H9 (cell line): ENCODE data around the gene CHPF2. TPM values are rescaled to one million over a fixed set of nuclear protein-coding genes. Genes with fewer than 3 reads are reported as not detected.

Source experiments
- DNase-seq: peaks from one replicate; pipeline ENCODE4 v3.0.0-alpha.2; 2017
- H2AFZ ChIP-seq: one replicate; pipeline ENCODE4 v1.6.1; 2013; ENCODE audit warnings: mild to moderate bottlenecking, low read length, control low read depth, moderate library complexity
- H2AK5ac ChIP-seq: 2 replicates; pipeline ENCODE4 v1.6.1; 2013; ENCODE audit warnings: low read length, control low read depth, mixed read lengths; ENCODE audit not compliant: insufficient read length
- H2BK120ac ChIP-seq: one replicate; pipeline ENCODE4 v1.6.1; 2013; ENCODE audit warnings: low read depth, mild to moderate bottlenecking, low read length, control low read depth, inconsistent platforms; ENCODE audit not compliant: poor library complexity, severe bottlenecking
- H2BK12ac ChIP-seq: 2 replicates; pipeline ENCODE4 v1.6.1; 2013; ENCODE audit warnings: low read length, control low read depth, mixed read lengths, low read depth; ENCODE audit not compliant: insufficient read length
- H2BK15ac ChIP-seq: 2 replicates; pipeline ENCODE4 v1.6.1; 2013; ENCODE audit warnings: low read depth, low read length, control low read depth
- H2BK20ac ChIP-seq: one replicate; pipeline ENCODE4 v1.6.1; 2013; ENCODE audit warnings: low read depth, mild to moderate bottlenecking, low read length, control low read depth, inconsistent platforms; ENCODE audit not compliant: poor library complexity, severe bottlenecking
- H2BK5ac ChIP-seq: 2 replicates; pipeline ENCODE4 v1.6.1; 2013; ENCODE audit warnings: low read length, control low read depth, mixed read lengths; ENCODE audit not compliant: insufficient read length
- H3K14ac ChIP-seq: 2 replicates; pipeline ENCODE4 v1.6.1; 2013; ENCODE audit warnings: low read length, control low read depth; ENCODE audit not compliant: insufficient read depth
- H3K18ac ChIP-seq: 2 replicates; pipeline ENCODE4 v1.6.1; 2013; ENCODE audit warnings: low read depth, mild to moderate bottlenecking, mixed read lengths, low read length, control low read depth; ENCODE audit not compliant: insufficient read length
- H3K23ac ChIP-seq: 2 replicates; pipeline ENCODE4 v1.6.1; 2013; ENCODE audit warnings: low read length, control low read depth, mixed read lengths, low read depth; ENCODE audit not compliant: insufficient read length
- H3K23me2 ChIP-seq: 2 replicates; pipeline ENCODE4 v1.6.1; 2013; ENCODE audit warnings: low read depth, mild to moderate bottlenecking, mixed read lengths, low read length, control low read depth; ENCODE audit not compliant: insufficient read length, poor library complexity, severe bottlenecking
- H3K27ac ChIP-seq: 2 replicates; pipeline ENCODE4 v1.5.1; 2013; ENCODE audit warnings: low read length, control low read depth, mixed read lengths, low read depth; ENCODE audit not compliant: insufficient read length
- H3K27me3 ChIP-seq: 2 replicates; pipeline ENCODE4 v1.6.1; 2013; ENCODE audit warnings: low read length, control low read depth, inconsistent platforms; ENCODE audit not compliant: insufficient read depth
- H3K4ac ChIP-seq: 2 replicates; pipeline ENCODE4 v1.6.1; 2013; ENCODE audit warnings: low read depth, mild to moderate bottlenecking, control low read depth, inconsistent platforms, low read length, moderate library complexity
- H3K4me1 ChIP-seq: 2 replicates; pipeline ENCODE4 v1.6.1; 2013; ENCODE audit warnings: low read length, control low read depth, inconsistent platforms; ENCODE audit not compliant: insufficient read depth
- H3K4me2 ChIP-seq: 2 replicates; pipeline ENCODE4 v1.6.1; 2013; ENCODE audit warnings: low read length, control low read depth, mixed read lengths; ENCODE audit not compliant: insufficient read length, insufficient read depth
- H3K56ac ChIP-seq: 2 replicates; pipeline ENCODE4 v1.6.1; 2013; ENCODE audit warnings: low read depth, mild to moderate bottlenecking, mixed read lengths, low read length, control low read depth; ENCODE audit not compliant: insufficient read length
- H3K79me1 ChIP-seq: 2 replicates; pipeline ENCODE4 v1.6.1; 2013; ENCODE audit warnings: low read depth, mild to moderate bottlenecking, moderate library complexity, low read length, control low read depth, inconsistent platforms; ENCODE audit not compliant: insufficient read depth, poor library complexity, severe bottlenecking
- H3K79me2 ChIP-seq: 2 replicates; pipeline ENCODE4 v1.6.1; 2013; ENCODE audit warnings: low read length, control low read depth, inconsistent platforms; ENCODE audit not compliant: insufficient read depth
- H3K9ac ChIP-seq: 2 replicates; pipeline ENCODE4 v1.6.1; 2013; ENCODE audit warnings: low read length, control low read depth, mixed read lengths; ENCODE audit not compliant: insufficient read length; ENCODE audit errors: extremely low read depth
- H3K9me3 ChIP-seq: one replicate; pipeline ENCODE4 v1.6.1; 2013; ENCODE audit warnings: low read depth, low read length, inconsistent platforms; ENCODE audit not compliant: control insufficient read depth
- H3T11ph ChIP-seq: one replicate; pipeline ENCODE4 v1.6.1; 2013; ENCODE audit warnings: mild to moderate bottlenecking, low read length, control low read depth, inconsistent platforms
- H4K20me1 ChIP-seq: one replicate; pipeline ENCODE4 v1.6.1; 2013; ENCODE audit not compliant: control insufficient read depth, insufficient read length, insufficient read depth
- H4K5ac ChIP-seq: 2 replicates; pipeline ENCODE4 v1.6.1; 2013; ENCODE audit warnings: low read depth, mild to moderate bottlenecking, mixed read lengths, low read length, control low read depth; ENCODE audit not compliant: insufficient read length
- H4K8ac ChIP-seq: replicated peaks from 2 replicates; pipeline ENCODE4 v1.6.1; 2013; ENCODE audit warnings: low read length, control low read depth, mixed read lengths, low read depth; ENCODE audit not compliant: insufficient read length
- H4K91ac ChIP-seq: 2 replicates; pipeline ENCODE4 v1.6.1; 2013; ENCODE audit warnings: low read depth, mild to moderate bottlenecking, moderate library complexity, mixed read lengths, low read length, control low read depth; ENCODE audit not compliant: insufficient read length
- H3K27ac Mint-ChIP-seq, 3 experiments: 2 replicates in 2 of 3; 3 replicates in 1 of 3; pipeline ENCODE4 v1.8.0; 2020 to 2021; ENCODE audit warnings: mixed read lengths in 3 of 3, mild to moderate bottlenecking in 1 of 3, moderate library complexity in 1 of 3
- H3K27me3 Mint-ChIP-seq: 2 replicates; pipeline ENCODE4 v1.8.0; 2021; ENCODE audit warnings: low read depth, mild to moderate bottlenecking, moderate library complexity, mixed read lengths
- H3K36me3 Mint-ChIP-seq, 3 experiments: 2 replicates in 2 of 3; 3 replicates in 1 of 3; pipeline ENCODE4 v1.8.0; 2020 to 2021; ENCODE audit warnings: low read depth in 3 of 3, mixed read lengths in 3 of 3; ENCODE audit not compliant: insufficient read depth in 1 of 3
- H3K4me1 Mint-ChIP-seq, 2 experiments: 2 replicates each; pipeline ENCODE4 v1.8.0; 2020; ENCODE audit warnings: mixed read lengths in 2 of 2
- H3K4me3 Mint-ChIP-seq, 2 experiments: 2 replicates in 1 of 2; 3 replicates in 1 of 2; pipeline ENCODE4 v1.8.0; 2020 to 2021; ENCODE audit warnings: mild to moderate bottlenecking in 2 of 2, mixed read lengths in 2 of 2, moderate library complexity in 1 of 2
- H3K9me3 Mint-ChIP-seq, 2 experiments: 2 replicates in 1 of 2; 3 replicates in 1 of 2; pipeline ENCODE4 v1.8.0; 2020; ENCODE audit warnings: mild to moderate bottlenecking in 2 of 2, mixed read lengths in 2 of 2, moderate library complexity in 1 of 2
- CTCF ChIP-seq: fragments of 200-600 bp; sonication (generic); conservative IDR thresholded peaks from 3 replicates; pipeline ENCODE4 v1.8.0; 2021; ENCODE audit warnings: antibody characterized with exemption, mild to moderate bottlenecking
- WGBS: extraction: QIAGEN DNeasy Blood & Tissue Kit; methylation state at CpG from one replicate; pipeline ENCODE4 v1.1.7; 2013; ENCODE audit warnings: missing lambda C conversion rate, low lambda C conversion rate, mixed read lengths; ENCODE audit not compliant: insufficient read length; ENCODE audit errors: extremely low coverage; 5-methylcytosine and 5-hydroxymethylcytosine counted together
- total RNA-seq: library from RNA; stranded (reverse); gene quantifications from 2 replicates; pipeline ENCODE4 v1.2.1, GENCODE V29; 2021

The CHPF2 gene
- total RNA-seq, 1 experiment from 2014 or later, result 25.7 TPM

- H3K4me2 ChIP-seq, result peak overlapping the region; percentile 71
- peaks cover 22% of the 10 kb centered on the region for H3K23me2 ChIP-seq
- H4K8ac ChIP-seq, result no peak overlapping the region
- H4K20me1 ChIP-seq, result no peaks in the 10 kb centered on the region
- no peak overlapping the region for H2BK15ac ChIP-seq
- peak overlapping the region; percentile 2; the same call in 1 of the 2 replicates for H3K14ac ChIP-seq
- H2AFZ ChIP-seq, result no peak overlapping the region
- no peaks in the 10 kb centered on the region; a peak in 1 of 5 replicates for H3K9me3 Mint-ChIP-seq
- no peak overlapping the region for H2BK120ac ChIP-seq
- peaks cover 7% of the 10 kb centered on the region; the same call in 1 of the 2 replicates for H3K4me1 ChIP-seq
- H3K56ac ChIP-seq, result no peak overlapping the region
- no peak overlapping the region for H4K5ac ChIP-seq
- no peak overlapping the region for H4K91ac ChIP-seq
- no peak for TF ChIP-seq CTCF
- H3K9me3 ChIP-seq, result no peaks in the 10 kb centered on the region
- no peak overlapping the region for H2BK20ac ChIP-seq
- H3K27ac ChIP-seq, result no peak overlapping the region
- peak overlapping the region in 1 of 3 experiments; percentile 28; a peak in 2 of 7 replicates for H3K27ac Mint-ChIP-seq
- H2AK5ac ChIP-seq, result no peak overlapping the region
- no peak overlapping the region for H3K23ac ChIP-seq
- H3K36me3 Mint-ChIP-seq, result no peaks in the 10 kb centered on the region; a peak in 1 of 7 replicates
- H3K79me1 ChIP-seq, result no peaks in the 10 kb centered on the region
- WGBS, result no CpG with 5 or more reads among the region's 9 CpGs
- peaks cover 38 to 55% of the 10 kb centered on the region in 2 experiments for H3K4me1 Mint-ChIP-seq
- no peak overlapping the region for H2BK5ac ChIP-seq
- H3T11ph ChIP-seq, result no peak overlapping the region
- H3K27me3 Mint-ChIP-seq, result peaks cover 86% of the 10 kb centered on the region
- no peak overlapping the region for H2BK12ac ChIP-seq
- no peak for DNase-seq
- H3K79me2 ChIP-seq, result no peaks in the 10 kb centered on the region
- H3K9ac ChIP-seq, result peak overlapping the region; percentile 16
- peaks cover 17% of the 10 kb centered on the region; the same call in 1 of the 2 replicates for H3K27me3 ChIP-seq
- H3K4me3 Mint-ChIP-seq, result peak overlapping the region; percentile 72 to 85
- H3K4ac ChIP-seq, result no peak overlapping the region
- no peak overlapping the region for H3K18ac ChIP-seq
These were observed 20.2 kb downstream of the CHPF2 start for GRCh38 chr7:151252561-151252835.
